PC-9 (cell line): ENCODE data around the gene CDC42BPB.

Experiments
- EZH2 ChIP-seq: fragments of 200-600 bp; sonication (generic); IDR thresholded peaks from 2 replicates; pipeline ENCODE4 v1.8.0; 2017; ENCODE audit warnings: antibody characterized with exemption, low read depth
- TF ChIP-seq, protein P1 (sequence below): fragments of 200-600 bp; sonication (generic); conservative IDR thresholded peaks from 2 replicates; pipeline ENCODE4 v1.6.1; 2017; ENCODE audit warnings: mixed run types, antibody characterized with exemption, mild to moderate bottlenecking, moderate library complexity

DNA sequence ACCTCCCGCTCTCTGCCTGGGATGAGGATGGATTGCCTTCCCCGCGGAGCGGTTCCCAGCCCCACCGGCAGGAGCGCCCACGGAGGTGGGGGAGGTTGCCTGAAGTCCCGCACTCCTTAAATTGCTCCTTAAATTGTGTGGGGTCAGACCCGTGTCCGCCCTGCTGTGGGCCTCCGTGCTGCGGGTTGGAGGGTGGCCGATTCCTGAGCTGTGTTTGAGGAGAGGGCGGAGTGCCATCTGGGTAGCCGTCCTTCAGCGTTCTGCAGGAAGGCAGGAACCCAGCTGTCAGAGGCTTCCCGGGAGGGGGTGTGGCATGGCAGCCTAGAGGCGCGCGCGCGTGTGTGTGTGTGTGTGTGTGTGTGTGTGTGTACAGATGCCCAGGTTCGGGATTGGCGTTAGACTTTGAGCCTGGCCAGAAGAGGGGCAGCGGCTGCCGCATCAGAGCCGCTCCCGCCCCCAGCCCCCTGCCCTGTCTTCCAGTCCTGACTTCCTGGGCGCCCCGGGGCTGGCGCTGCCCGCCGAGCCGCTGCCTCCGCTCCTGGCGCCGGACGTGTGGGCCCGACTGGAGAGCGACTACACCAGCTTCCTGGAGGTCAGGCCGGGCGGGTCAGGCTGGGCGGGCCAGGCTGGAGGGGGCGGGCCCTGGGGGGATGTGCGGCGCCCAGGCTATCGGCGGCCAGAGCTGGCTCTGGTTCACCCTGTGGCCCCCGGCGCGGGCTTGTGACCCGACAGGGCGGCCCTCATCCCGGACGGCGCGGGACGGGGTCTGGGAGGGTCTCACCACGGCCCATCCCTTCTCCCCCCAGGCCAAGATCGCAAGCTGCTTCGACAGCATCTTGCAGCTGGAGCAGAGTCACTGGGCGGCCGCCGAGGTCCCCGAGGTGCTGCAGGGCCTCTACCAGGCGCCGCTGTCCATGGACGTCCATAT lies 46.4 kb upstream of the CDC42BPB start:
- TF ChIP-seq, protein P1, sequence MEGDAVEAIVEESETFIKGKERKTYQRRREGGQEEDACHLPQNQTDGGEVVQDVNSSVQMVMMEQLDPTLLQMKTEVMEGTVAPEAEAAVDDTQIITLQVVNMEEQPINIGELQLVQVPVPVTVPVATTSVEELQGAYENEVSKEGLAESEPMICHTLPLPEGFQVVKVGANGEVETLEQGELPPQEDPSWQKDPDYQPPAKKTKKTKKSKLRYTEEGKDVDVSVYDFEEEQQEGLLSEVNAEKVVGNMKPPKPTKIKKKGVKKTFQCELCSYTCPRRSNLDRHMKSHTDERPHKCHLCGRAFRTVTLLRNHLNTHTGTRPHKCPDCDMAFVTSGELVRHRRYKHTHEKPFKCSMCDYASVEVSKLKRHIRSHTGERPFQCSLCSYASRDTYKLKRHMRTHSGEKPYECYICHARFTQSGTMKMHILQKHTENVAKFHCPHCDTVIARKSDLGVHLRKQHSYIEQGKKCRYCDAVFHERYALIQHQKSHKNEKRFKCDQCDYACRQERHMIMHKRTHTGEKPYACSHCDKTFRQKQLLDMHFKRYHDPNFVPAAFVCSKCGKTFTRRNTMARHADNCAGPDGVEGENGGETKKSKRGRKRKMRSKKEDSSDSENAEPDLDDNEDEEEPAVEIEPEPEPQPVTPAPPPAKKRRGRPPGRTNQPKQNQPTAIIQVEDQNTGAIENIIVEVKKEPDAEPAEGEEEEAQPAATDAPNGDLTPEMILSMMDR, result no peak
- TF ChIP-seq EZH2, result no peak
